ENCODE data around the gene ZNF496.

The ZNF496 gene

GRCh38 chr1:247331172-247331524, 519 bp downstream of the ZNF496 start (continued):
- TF ChIP-seq ZNF280D (tag by site-specific recombination; IDR thresholded peaks at IDR 0.05) (no peak), ZNF623 (tag by site-specific recombination; IDR thresholded peaks at IDR 0.05) (no peak), SP2 (tag by site-specific recombination; IDR thresholded peaks at IDR 0.05) (peak; percentile 67), ZNF596 (tag by site-specific recombination; IDR thresholded peaks at IDR 0.05) (no peak), BCL11A (tag by site-specific recombination; IDR thresholded peaks at IDR 0.05; ENCODE audit: low read depth) (no peak), ZBTB1 (tag by site-specific recombination; IDR thresholded peaks at IDR 0.05) (no peak), ZNF580 (tag by site-specific recombination; IDR thresholded peaks at IDR 0.05) (no peak), IKZF3 (tag by site-specific recombination; IDR thresholded peaks at IDR 0.05) (no peak), SCRT1 (tag by site-specific recombination; IDR thresholded peaks at IDR 0.05; ENCODE audit: borderline replicate concordance) (no peak)

GRCh38 chr1:247330548-247331171, 1.0 kb downstream of the ZNF496 start:
- Histone ChIP-seq H3K4me1 (ENCODE audit: control insufficient read depth, insufficient read depth, low read length) (no peaks in the 10 kb centered on the region), H3K36me3 (ENCODE audit: control insufficient read depth in 2 of 2, insufficient read depth in 1 of 2, low read length in 2 of 2) (peaks cover 0 to 52% of the 10 kb centered on the region in 2 experiments; a peak in 1 of 3 replicates), H3K4me3 (ENCODE audit: low read depth, low read length) (peak overlapping the region; percentile 66), H3K9me3 (ENCODE audit: control insufficient read depth, insufficient read depth, low read depth, low read length) (no peaks in the 10 kb centered on the region), H3K27ac (ENCODE audit: extremely low read depth, low read depth, low read length) (peak overlapping the region; percentile 80; the same call in 1 of the 2 replicates)
- peak; percentile 73 for TF ChIP-seq GLIS1 (tag by site-specific recombination; IDR thresholded peaks at IDR 0.05)
- no peak for TF ChIP-seq ZNF23 (tag by site-specific recombination; IDR thresholded peaks at IDR 0.05; ENCODE audit: borderline replicate concordance)
- no peak for TF ChIP-seq ELK4 (IDR thresholded peaks at IDR 0.05; ENCODE audit: borderline replicate concordance, low read depth, low read length)
- TF ChIP-seq ZFP69B (tag by site-specific recombination; IDR thresholded peaks at IDR 0.05), result peak; percentile 59
- TF ChIP-seq ZNF692 (tag by site-specific recombination; IDR thresholded peaks at IDR 0.05), result peak; percentile 72
- TF ChIP-seq ZBTB8A (tag by site-specific recombination; IDR thresholded peaks at IDR 0.05), result 0 out of 2 replicates have a peak, but pooled peaks have one; percentile 6
- TF ChIP-seq ZIC2 (tag by site-specific recombination; IDR thresholded peaks at IDR 0.05), result peak; percentile 21; the same call in 1 of the 2 replicates
- CTCF ChIA-PET, result interaction anchor here (0.6 kb wide), 1 partner anchor 81 kb away, joined by 3 read pairs; no protein-coding TSS in a partner anchor
- POLR2A ChIA-PET, result no interaction called here

GRCh38 chr1:247329097-247329617, 2.5 kb downstream of the ZNF496 start:
- peaks cover 0 to 64% of the 10 kb centered on the region in 2 experiments; a peak in 1 of 3 replicates for H3K36me3 ChIP-seq (ENCODE audit: control insufficient read depth in 2 of 2, insufficient read depth in 1 of 2, low read length in 2 of 2)
- POLR2A ChIA-PET, result no interaction called here
- no peaks in the 10 kb centered on the region for H3K9me3 ChIP-seq (ENCODE audit: control insufficient read depth, insufficient read depth, low read depth, low read length)
- TF ChIP-seq ZNF585B (tag by site-specific recombination; IDR thresholded peaks at IDR 0.05) (no peak), ZBTB17 (tag by site-specific recombination; IDR thresholded peaks at IDR 0.05) (no peak), ZNF280D (tag by site-specific recombination; IDR thresholded peaks at IDR 0.05) (no peak), HOXD13 (CRISPR knock-in tag; IDR thresholded peaks at IDR 0.05; ENCODE audit: borderline replicate concordance) (no peak), KLF8 (tag by site-specific recombination; IDR thresholded peaks at IDR 0.05) (no peak), GLIS2 (tag by site-specific recombination; IDR thresholded peaks at IDR 0.05) (no peak), SP2 (tag by site-specific recombination; IDR thresholded peaks at IDR 0.05) (no peak), PRDM1 (tag by site-specific recombination; IDR thresholded peaks at IDR 0.05) (no peak), ZNF530 (tag by site-specific recombination; IDR thresholded peaks at IDR 0.05; ENCODE audit: low read depth) (no peak), ZNF292 (tag by site-specific recombination; IDR thresholded peaks at IDR 0.05; ENCODE audit: borderline replicate concordance, low read depth) (no peak)

More at GRCh38 chr1:247329097-247329617, 2.5 kb downstream of the ZNF496 start:
- Histone ChIP-seq H3K4me3 (ENCODE audit: low read depth, low read length) (no peak overlapping the region), H3K27ac (ENCODE audit: extremely low read depth, low read depth, low read length) (no peak overlapping the region), H3K4me1 (ENCODE audit: control insufficient read depth, insufficient read depth, low read length) (no peaks in the 10 kb centered on the region)
- CTCF ChIA-PET, result no interaction called here
